HepG2 (cell line): ENCODE results near the gene COA3. TPM values are rescaled to one million over a fixed set of nuclear protein-coding genes. Genes with fewer than 3 reads are reported as not detected.

ENCODE experiments used
- AGO2 ChIP-seq: fragments of 200-400 bp; formaldehyde crosslinking; optimal IDR thresholded peaks from 2 replicates; pipeline ENCODE3; 2017; ENCODE audit warnings: mild to moderate bottlenecking, low read depth, low read length, moderate library complexity
- AHR ChIP-seq: IDR thresholded peaks from 2 replicates; pipeline ENCODE4 v1.6.1; 2018; ENCODE audit warnings: missing genetic modification reagents, missing compliant biosample characterization
- FOXA1 ChIP-seq, 2 experiments: fragments of 450-650 bp in 1 of 2; sonication (generic) in 1 of 2; formaldehyde crosslinking in 1 of 2; IDR thresholded peaks; 2 replicates each; pipeline versions ENCODE4 v1.4.0 to v1.6.1; 2016 to 2020; ENCODE audit warnings: missing genetic modification reagents in 1 of 2
- HNF1A ChIP-seq, 2 experiments: sonication (generic) in 1 of 2; formaldehyde crosslinking in 1 of 2; IDR thresholded peaks; 2 replicates each; pipeline versions ENCODE4 v1.4.0 to v1.6.1; 2016 to 2020; ENCODE audit warnings: borderline replicate concordance in 1 of 2, low read depth in 1 of 2, mild to moderate bottlenecking in 1 of 2, missing genetic modification reagents in 1 of 2
- KDM5A ChIP-seq: fragments of 200-600 bp; sonication (generic); IDR thresholded peaks from 2 replicates; pipeline ENCODE4 v1.7.0; 2018; ENCODE audit warnings: antibody characterized with exemption, mild to moderate bottlenecking, low read length, borderline replicate concordance
- KLF12 ChIP-seq: sonication (generic); formaldehyde crosslinking; IDR thresholded peaks from 2 replicates; pipeline ENCODE4 v1.4.0; 2020; ENCODE audit warnings: missing genetic modification reagents, borderline replicate concordance
- NFIB ChIP-seq: sonication (generic); formaldehyde crosslinking; IDR thresholded peaks from 2 replicates; pipeline ENCODE4 v1.9.0; 2021; ENCODE audit warnings: missing genetic modification reagents, mild to moderate bottlenecking, borderline replicate concordance
- POLR2AphosphoS5 ChIP-seq: IDR thresholded peaks from 2 replicates; pipeline ENCODE4 v1.6.1; 2012; ENCODE audit warnings: low read depth, low read length
- RBM22 ChIP-seq: fragments of 200-400 bp; formaldehyde crosslinking; optimal IDR thresholded peaks from 2 replicates; pipeline ENCODE3; 2017; ENCODE audit warnings: mild to moderate bottlenecking, low read length, moderate library complexity
- RFX1 ChIP-seq: fragments of 450-650 bp; IDR thresholded peaks from 2 replicates; pipeline ENCODE4 v1.6.1; 2017
- SNAPC5 ChIP-seq: sonication (generic); formaldehyde crosslinking; IDR thresholded peaks from 2 replicates; pipeline ENCODE4 v1.8.1; 2023; ENCODE audit warnings: mild to moderate bottlenecking, missing genetic modification reagents, borderline replicate concordance
- XBP1 ChIP-seq: sonication (generic); formaldehyde crosslinking; IDR thresholded peaks from 2 replicates; pipeline ENCODE4 v1.5.0; 2020; ENCODE audit warnings: missing genetic modification reagents
- ZFY ChIP-seq: sonication (generic); formaldehyde crosslinking; IDR thresholded peaks from 2 replicates; pipeline ENCODE4 v1.4.0; 2020; ENCODE audit warnings: missing genetic modification reagents
- ZNF143 ChIP-seq: sonication (generic); formaldehyde crosslinking; IDR thresholded peaks from 2 replicates; pipeline ENCODE4 v1.4.0; 2020; ENCODE audit warnings: missing genetic modification reagents
- ZNF343 ChIP-seq: sonication (generic); formaldehyde crosslinking; IDR thresholded peaks from 2 replicates; pipeline ENCODE4 v1.4.0; 2020; ENCODE audit warnings: mild to moderate bottlenecking, missing genetic modification reagents
- ZNF550 ChIP-seq: sonication (generic); formaldehyde crosslinking; IDR thresholded peaks from 2 replicates; pipeline ENCODE4 v1.4.0; 2020; ENCODE audit warnings: mild to moderate bottlenecking, missing genetic modification reagents, borderline replicate concordance
- ZNF816 ChIP-seq: sonication (generic); formaldehyde crosslinking; IDR thresholded peaks from 2 replicates; pipeline ENCODE4 v1.8.0; 2022; ENCODE audit warnings: missing genetic modification reagents, mild to moderate bottlenecking, borderline replicate concordance
- ZNF878 ChIP-seq: sonication (generic); formaldehyde crosslinking; IDR thresholded peaks from 2 replicates; pipeline ENCODE4 v1.8.1; 2023; ENCODE audit warnings: mild to moderate bottlenecking, missing genetic modification reagents, moderate library complexity
- polyA plus RNA-seq, 8 experiments: library from polyadenylated mRNA; depleted of rRNA in 3 of 8; stranded (reverse) in 7 of 8; unstranded in 1 of 8; fragments of >200 nt; fragmentation: Illumina TruSeq in 4 of 8; extraction: Trizol in 4 of 8; gene quantifications; 2 replicates each; pipeline versions ENCODE4 v1.2.1 to v1.2.3, GENCODE V29; 2011 to 2016; ENCODE audit warnings: low read depth in 4 of 8, missing spikeins in 1 of 8, mixed read lengths in 1 of 8; ENCODE audit not compliant: insufficient read depth in 1 of 8
- total RNA-seq, 5 experiments: library from RNA; depleted of rRNA; stranded (reverse); fragments of >200 nt; fragmentation: Illumina TruSeq; extraction: Trizol; gene quantifications; 2 replicates each; pipeline ENCODE4 v1.2.3, GENCODE V29; 2016; ENCODE audit warnings: low read depth in 1 of 5
- TF ChIP-seq, protein P1 (sequence below): sonication (generic); formaldehyde crosslinking; IDR thresholded peaks from 2 replicates; pipeline ENCODE4 v1.4.0; 2020; ENCODE audit warnings: mild to moderate bottlenecking, missing genetic modification reagents
- TF ChIP-seq, protein P2 (sequence below): IDR thresholded peaks from 2 replicates; pipeline ENCODE4 v1.6.1; 2016

The COA3 gene
- total and polyA plus RNA-seq, 2 of the 13 experiments (the other 11 are each of a cell fraction or from before 2014, with no cell fraction given) = 133 to 202 TPM

- TF ChIP-seq, protein P1, sequence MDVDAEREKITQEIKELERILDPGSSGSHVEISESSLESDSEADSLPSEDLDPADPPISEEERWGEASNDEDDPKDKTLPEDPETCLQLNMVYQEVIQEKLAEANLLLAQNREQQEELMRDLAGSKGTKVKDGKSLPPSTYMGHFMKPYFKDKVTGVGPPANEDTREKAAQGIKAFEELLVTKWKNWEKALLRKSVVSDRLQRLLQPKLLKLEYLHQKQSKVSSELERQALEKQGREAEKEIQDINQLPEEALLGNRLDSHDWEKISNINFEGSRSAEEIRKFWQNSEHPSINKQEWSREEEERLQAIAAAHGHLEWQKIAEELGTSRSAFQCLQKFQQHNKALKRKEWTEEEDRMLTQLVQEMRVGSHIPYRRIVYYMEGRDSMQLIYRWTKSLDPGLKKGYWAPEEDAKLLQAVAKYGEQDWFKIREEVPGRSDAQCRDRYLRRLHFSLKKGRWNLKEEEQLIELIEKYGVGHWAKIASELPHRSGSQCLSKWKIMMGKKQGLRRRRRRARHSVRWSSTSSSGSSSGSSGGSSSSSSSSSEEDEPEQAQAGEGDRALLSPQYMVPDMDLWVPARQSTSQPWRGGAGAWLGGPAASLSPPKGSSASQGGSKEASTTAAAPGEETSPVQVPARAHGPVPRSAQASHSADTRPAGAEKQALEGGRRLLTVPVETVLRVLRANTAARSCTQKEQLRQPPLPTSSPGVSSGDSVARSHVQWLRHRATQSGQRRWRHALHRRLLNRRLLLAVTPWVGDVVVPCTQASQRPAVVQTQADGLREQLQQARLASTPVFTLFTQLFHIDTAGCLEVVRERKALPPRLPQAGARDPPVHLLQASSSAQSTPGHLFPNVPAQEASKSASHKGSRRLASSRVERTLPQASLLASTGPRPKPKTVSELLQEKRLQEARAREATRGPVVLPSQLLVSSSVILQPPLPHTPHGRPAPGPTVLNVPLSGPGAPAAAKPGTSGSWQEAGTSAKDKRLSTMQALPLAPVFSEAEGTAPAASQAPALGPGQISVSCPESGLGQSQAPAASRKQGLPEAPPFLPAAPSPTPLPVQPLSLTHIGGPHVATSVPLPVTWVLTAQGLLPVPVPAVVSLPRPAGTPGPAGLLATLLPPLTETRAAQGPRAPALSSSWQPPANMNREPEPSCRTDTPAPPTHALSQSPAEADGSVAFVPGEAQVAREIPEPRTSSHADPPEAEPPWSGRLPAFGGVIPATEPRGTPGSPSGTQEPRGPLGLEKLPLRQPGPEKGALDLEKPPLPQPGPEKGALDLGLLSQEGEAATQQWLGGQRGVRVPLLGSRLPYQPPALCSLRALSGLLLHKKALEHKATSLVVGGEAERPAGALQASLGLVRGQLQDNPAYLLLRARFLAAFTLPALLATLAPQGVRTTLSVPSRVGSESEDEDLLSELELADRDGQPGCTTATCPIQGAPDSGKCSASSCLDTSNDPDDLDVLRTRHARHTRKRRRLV = no peak
- TF ChIP-seq ZFY (CRISPR knock-in tag) = no peak
- peak; percentile 42 for TF ChIP-seq AGO2
- no peak for TF ChIP-seq RFX1
- no peak for TF ChIP-seq ZNF878 (CRISPR knock-in tag)
- TF ChIP-seq ZNF816 (CRISPR knock-in tag) = 0 out of 2 replicates have a peak, but pooled peaks have one; percentile 45
- TF ChIP-seq ZNF143 = no peak
- no peak for TF ChIP-seq FOXA1 (IDR thresholded peaks at IDR 0.05)
- TF ChIP-seq FOXA1 (CRISPR knock-in tag; IDR thresholded peaks at IDR 0.05) = no peak
- TF ChIP-seq, protein P2, sequence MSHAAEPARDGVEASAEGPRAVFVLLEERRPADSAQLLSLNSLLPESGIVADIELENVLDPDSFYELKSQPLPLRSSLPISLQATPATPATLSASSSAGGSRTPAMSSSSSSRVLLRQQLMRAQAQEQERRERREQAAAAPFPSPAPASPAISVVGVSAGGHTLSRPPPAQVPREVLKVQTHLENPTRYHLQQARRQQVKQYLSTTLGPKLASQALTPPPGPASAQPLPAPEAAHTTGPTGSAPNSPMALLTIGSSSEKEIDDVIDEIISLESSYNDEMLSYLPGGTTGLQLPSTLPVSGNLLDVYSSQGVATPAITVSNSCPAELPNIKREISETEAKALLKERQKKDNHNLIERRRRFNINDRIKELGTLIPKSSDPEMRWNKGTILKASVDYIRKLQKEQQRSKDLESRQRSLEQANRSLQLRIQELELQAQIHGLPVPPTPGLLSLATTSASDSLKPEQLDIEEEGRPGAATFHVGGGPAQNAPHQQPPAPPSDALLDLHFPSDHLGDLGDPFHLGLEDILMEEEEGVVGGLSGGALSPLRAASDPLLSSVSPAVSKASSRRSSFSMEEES (CRISPR knock-in tag) = no peak
- TF ChIP-seq NFIB (CRISPR knock-in tag) = 0 out of 2 replicates have a peak, but pooled peaks have one; percentile 39
- no peak for TF ChIP-seq SNAPC5
- no peak for TF ChIP-seq ZNF343 (CRISPR knock-in tag)
- no peak for TF ChIP-seq KLF12 (CRISPR knock-in tag)
- no peak for TF ChIP-seq ZNF550
- no peak for TF ChIP-seq AHR
- TF ChIP-seq XBP1 (CRISPR knock-in tag) = no peak
- no peak for TF ChIP-seq HNF1A (IDR thresholded peaks at IDR 0.05; ENCODE audit: low read depth)
- no peak for TF ChIP-seq HNF1A (CRISPR knock-in tag; IDR thresholded peaks at IDR 0.05; ENCODE audit: borderline replicate concordance)
- TF ChIP-seq POLR2AphosphoS5 = peak; percentile 30; the same call in 1 of the 2 replicates
- peak; percentile 71 for TF ChIP-seq RBM22
- TF ChIP-seq KDM5A = no peak
These were observed 6.0 kb downstream of the COA3 start (continued) for GRCh38 chr17:42792545-42792944.
